IMR-90 (cell line): ENCODE measurements around the gene MTA1. TPM values are rescaled to one million over a fixed set of nuclear protein-coding genes. Genes with fewer than 3 reads are reported as not detected.

Source experiments
- ATAC-seq: fragments of 200-7000 bp; cut with Tn5 transposase; 2 replicates; pipeline ENCODE4 v1.9.1; 2020; ENCODE audit warnings: low read depth, mild to moderate bottlenecking, moderate library complexity
- BruUV-seq: library from RNA; stranded (reverse); fragments of 400-500 nt; replicated peaks from 2 replicates; lab custom pipeline; 2021; lab: Mats Ljungman, UMichigan
- CTCF ChIA-PET: fragments of 300-600 bp; formaldehyde crosslinking; extraction: SDS; loops from one replicate; lab custom pipeline; 2021; ENCODE audit warnings: antibody characterized with exemption; lab: Yijun Ruan, JAX
- POLR2A ChIA-PET: fragments of 300-600 bp; sonication (Branson Sonifier 250); formaldehyde crosslinking; loops from one replicate; lab custom pipeline; 2022; ENCODE audit warnings: antibody characterized with exemption; ENCODE audit not compliant: unreplicated experiment; lab: Charles Lee
- DNase-seq: peaks from one replicate; pipeline ENCODE4 v3.0.0; 2013
- H2AFZ ChIP-seq: replicated peaks from 2 replicates; pipeline ENCODE3; 2013; ENCODE audit warnings: low read length, mild to moderate bottlenecking; ENCODE audit not compliant: poor library complexity
- H2AK5ac ChIP-seq: 2 replicates; pipeline ENCODE4 v1.6.1; 2013; ENCODE audit warnings: low read depth, low read length, inconsistent platforms
- H2AK9ac ChIP-seq: replicated peaks from 2 replicates; pipeline ENCODE3; 2013; ENCODE audit warnings: mild to moderate bottlenecking, low read depth, low read length, moderate library complexity; ENCODE audit not compliant: poor library complexity
- H2BK120ac ChIP-seq: 2 replicates; pipeline ENCODE4 v1.6.1; 2013; ENCODE audit warnings: low read depth, low read length, inconsistent platforms
- H2BK15ac ChIP-seq: 3 replicates; pipeline ENCODE4 v1.6.1; 2013; ENCODE audit warnings: low read depth, low read length, inconsistent platforms
- H2BK20ac ChIP-seq: 2 replicates; pipeline ENCODE4 v1.6.1; 2013; ENCODE audit warnings: low read depth, mild to moderate bottlenecking, inconsistent platforms, low read length, moderate library complexity
- H2BK5ac ChIP-seq: 2 replicates; pipeline ENCODE4 v1.6.1; 2013; ENCODE audit warnings: mild to moderate bottlenecking, low read depth, low read length, inconsistent platforms; ENCODE audit not compliant: poor library complexity, severe bottlenecking
- H3K14ac ChIP-seq: replicated peaks from 2 replicates; pipeline ENCODE4 v1.6.1; 2013; ENCODE audit warnings: low read depth, low read length, inconsistent platforms
- H3K18ac ChIP-seq: 2 replicates; pipeline ENCODE4 v1.6.1; 2013; ENCODE audit warnings: low read depth, low read length, control low read depth
- H3K23ac ChIP-seq: 2 replicates; pipeline ENCODE4 v1.6.1; 2013; ENCODE audit warnings: low read depth, low read length, inconsistent platforms
- H3K27ac ChIP-seq: 2 replicates; pipeline ENCODE4 v1.5.1; 2013; ENCODE audit warnings: mild to moderate bottlenecking, control low read depth, low read length; ENCODE audit not compliant: insufficient read depth
- H3K27me3 ChIP-seq: 2 replicates; pipeline ENCODE4 v1.6.1; 2013; ENCODE audit warnings: low read length; ENCODE audit not compliant: control insufficient read depth, insufficient read depth
- H3K36me3 ChIP-seq: 2 replicates; pipeline ENCODE4 v1.6.1; 2013; ENCODE audit warnings: low read length, mixed read lengths; ENCODE audit not compliant: control insufficient read depth, insufficient read depth
- H3K4ac ChIP-seq: 2 replicates; pipeline ENCODE4 v1.6.1; 2013; ENCODE audit warnings: low read depth, low read length, inconsistent platforms
- H3K4me1 ChIP-seq: 2 replicates; pipeline ENCODE4 v1.6.1; 2013; ENCODE audit warnings: low read length, mixed read lengths; ENCODE audit not compliant: control insufficient read depth, insufficient read depth
- H3K4me2 ChIP-seq: 2 replicates; pipeline ENCODE4 v1.6.1; 2013; ENCODE audit warnings: low read depth, mild to moderate bottlenecking, control low read depth, low read length, moderate library complexity
- H3K4me3 ChIP-seq: 2 replicates; pipeline ENCODE4 v1.5.1; 2013; ENCODE audit warnings: low read depth, mild to moderate bottlenecking, control low read depth, low read length, moderate library complexity; ENCODE audit not compliant: insufficient read depth
- H3K56ac ChIP-seq: 2 replicates; pipeline ENCODE4 v1.6.1; 2013; ENCODE audit warnings: low read length, inconsistent platforms; ENCODE audit not compliant: insufficient read depth; ENCODE audit errors: extremely low read depth
- H3K79me1 ChIP-seq, 2 experiments: 2 replicates each; pipeline ENCODE4 v1.6.1; 2013; ENCODE audit warnings: low read length in 2 of 2, inconsistent platforms in 1 of 2, low read depth in 1 of 2
- H3K9ac ChIP-seq: 2 replicates; pipeline ENCODE4 v1.6.1; 2013; ENCODE audit warnings: low read depth, low read length, control low read depth
- H3K9me1 ChIP-seq: 2 replicates; pipeline ENCODE4 v1.6.1; 2013; ENCODE audit warnings: low read length, inconsistent platforms; ENCODE audit not compliant: insufficient read depth
- H3K9me3 ChIP-seq: 2 replicates; pipeline ENCODE4 v1.6.1; 2013; ENCODE audit warnings: low read length; ENCODE audit not compliant: control insufficient read depth, insufficient read depth
- H4K20me1 ChIP-seq: 2 replicates; pipeline ENCODE4 v1.6.1; 2013; ENCODE audit warnings: low read length, inconsistent platforms; ENCODE audit not compliant: insufficient read depth
- H4K5ac ChIP-seq: 2 replicates; pipeline ENCODE4 v1.6.1; 2013; ENCODE audit warnings: mild to moderate bottlenecking, low read depth, low read length, control low read depth
- H4K8ac ChIP-seq, 2 experiments: 2 replicates each; pipeline ENCODE4 v1.6.1; 2013; ENCODE audit warnings: low read depth in 2 of 2, low read length in 2 of 2, control low read depth in 1 of 2, inconsistent platforms in 1 of 2
- H4K91ac ChIP-seq: 2 replicates; pipeline ENCODE4 v1.6.1; 2013; ENCODE audit warnings: low read depth, low read length, inconsistent platforms; ENCODE audit not compliant: insufficient read depth
- BHLHE40 ChIP-seq: fragments of 150-350 bp; IDR thresholded peaks from 2 replicates; pipeline ENCODE4 v1.6.1; 2016; ENCODE audit warnings: mild to moderate bottlenecking, low read depth, low read length
- CEBPB ChIP-seq: IDR thresholded peaks from 2 replicates; pipeline ENCODE4 v1.6.1; 2012; ENCODE audit warnings: low read depth, low read length, improper control_type of control experiment
- CHD1 ChIP-seq: IDR thresholded peaks from 2 replicates; pipeline ENCODE4 v1.6.1; 2012; ENCODE audit warnings: low read depth, low read length, improper control_type of control experiment
- FOS ChIP-seq: fragments of 150-350 bp; IDR thresholded peaks from 2 replicates; pipeline ENCODE4 v1.6.1; 2016; ENCODE audit warnings: low read depth, low read length
- MAZ ChIP-seq: IDR thresholded peaks from 2 replicates; pipeline ENCODE4 v1.6.1; 2012; ENCODE audit warnings: low read depth, mild to moderate bottlenecking, low read length, improper control_type of control experiment, moderate library complexity, borderline replicate concordance
- MXI1 ChIP-seq: IDR thresholded peaks from 2 replicates; pipeline ENCODE4 v1.6.1; 2012; ENCODE audit warnings: low read depth, mild to moderate bottlenecking, low read length, moderate library complexity, borderline replicate concordance
- NFE2L2 ChIP-seq: fragments of 150-350 bp; IDR thresholded peaks from 2 replicates; pipeline ENCODE4 v1.6.1; 2016; ENCODE audit warnings: low read depth, mild to moderate bottlenecking, low read length
- POLR2A ChIP-seq: IDR thresholded peaks from 2 replicates; pipeline ENCODE4 v1.6.1; 2012; ENCODE audit warnings: mild to moderate bottlenecking, low read depth, low read length
- RAD21 ChIP-seq: IDR thresholded peaks from 2 replicates; pipeline ENCODE4 v1.6.1; 2012; ENCODE audit warnings: low read length, improper control_type of control experiment
- RCOR1 ChIP-seq: IDR thresholded peaks from 2 replicates; pipeline ENCODE4 v1.6.1; 2012; ENCODE audit warnings: mild to moderate bottlenecking, low read length, improper control_type of control experiment; ENCODE audit not compliant: insufficient replicate concordance
- RFX5 ChIP-seq: IDR thresholded peaks from 2 replicates; pipeline ENCODE4 v1.8.0; 2012; ENCODE audit warnings: low read depth, mild to moderate bottlenecking, low read length, moderate library complexity
- WGBS, 2 experiments: methylation state at CpG; one replicate each; pipeline versions ENCODE4 v1.1.5 to v1.1.7; 2013; ENCODE audit warnings: missing lambda C conversion rate in 2 of 2; ENCODE audit not compliant: insufficient read length in 1 of 2; ENCODE audit errors: extremely low coverage in 2 of 2; 5-methylcytosine and 5-hydroxymethylcytosine counted together
- dilution Hi-C: fragments of 300-500 bp; cut with HindIII; formaldehyde crosslinking; loops from one replicate; pipeline ENCODE4 v1.14.3; 2018; ENCODE audit warnings: low sequenced_read_pairs; ENCODE audit not compliant: unreplicated experiment
- in situ Hi-C: fragments of 300-500 bp; cut with MboI; formaldehyde crosslinking; loops from 3 replicates; pipeline ENCODE4 v1.14.3; 2019; ENCODE audit warnings: low sequenced_read_pairs, inconsistent platforms, mixed read lengths
- intact Hi-C: fragments of 100-400 bp; cut with micrococcal nuclease; formaldehyde crosslinking; loops from 2 replicates; pipeline ENCODE4 v1.10.0; 2022
- polyA plus RNA-seq, 3 experiments: library from polyadenylated mRNA; depleted of rRNA; stranded (reverse); fragments of >200 nt; gene quantifications; 2 replicates each; pipeline ENCODE4 v1.2.3, GENCODE V29; 2012; ENCODE audit warnings: low replicate concordance in 1 of 3
- total RNA-seq: library from RNA; depleted of rRNA; stranded (reverse); fragments of >200 nt; gene quantifications from 2 replicates; pipeline ENCODE4 v1.2.3, GENCODE V29; 2012
- TF ChIP-seq, protein P1 (sequence below): fragments of 150-350 bp; IDR thresholded peaks from 2 replicates; pipeline ENCODE4 v1.6.1; 2017; ENCODE audit warnings: mild to moderate bottlenecking, antibody characterized with exemption, low read length, low read depth
- TF ChIP-seq, protein P2 (sequence below): conservative IDR thresholded peaks from 2 replicates; pipeline ENCODE4 v1.5.1; 2012; ENCODE audit warnings: mild to moderate bottlenecking, low read depth, low read length, improper control_type of control experiment
- TF ChIP-seq, protein P3 (sequence below): fragments of 150-350 bp; IDR thresholded peaks from 2 replicates; pipeline ENCODE4 v1.6.1; 2016; ENCODE audit warnings: low read depth, mild to moderate bottlenecking, low read length, moderate library complexity, borderline replicate concordance

MTA1 gene
- total and polyA plus RNA-seq, 2 of the 4 experiments (the other 2 are of a cell fraction), result 21.5 to 61.6 TPM

DNA sequence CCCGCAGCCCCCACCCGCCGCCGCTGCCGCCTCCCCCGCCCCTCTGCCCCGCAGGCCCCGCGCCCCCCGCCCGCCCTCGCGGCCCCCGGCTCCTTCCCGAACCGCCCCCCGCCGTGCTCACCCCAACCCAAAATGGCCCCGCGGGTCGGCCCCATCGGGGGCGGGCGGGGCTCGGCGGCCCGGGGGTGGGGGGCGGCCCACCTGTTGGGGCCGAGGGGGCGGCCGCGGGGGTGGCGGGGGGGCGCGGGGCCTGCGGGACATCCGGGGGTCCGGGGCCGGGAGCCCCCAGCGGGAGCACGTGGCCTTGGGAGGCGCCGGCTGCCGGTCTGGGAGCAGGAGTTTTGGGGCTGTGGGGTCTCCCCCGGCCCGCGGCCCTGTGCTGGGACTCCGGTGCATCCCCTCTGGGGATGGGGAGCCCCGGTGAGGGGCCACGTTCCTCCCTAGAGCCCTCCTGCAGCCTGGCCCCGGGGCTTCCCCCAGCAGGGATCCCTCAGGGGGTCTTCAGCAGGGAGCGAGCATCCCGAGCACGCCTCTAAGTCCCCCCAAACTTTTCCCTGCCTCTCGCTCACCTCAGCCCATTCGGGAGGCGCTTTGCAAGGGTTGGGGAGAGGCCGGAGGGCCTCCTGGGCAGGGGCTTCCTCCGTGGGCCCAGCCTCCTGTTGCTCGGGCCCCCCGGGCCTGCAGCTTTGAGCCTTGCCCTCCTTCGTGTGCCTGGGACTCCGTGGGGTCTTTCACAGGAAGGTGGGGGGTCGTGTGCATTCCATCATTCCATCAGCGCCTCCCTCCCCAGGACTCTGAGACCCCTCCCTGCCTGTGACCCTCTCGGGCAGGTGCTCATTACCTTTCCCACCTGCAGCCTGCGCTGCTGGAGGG, 710 bp downstream of the MTA1 start:
- Histone ChIP-seq H2AK5ac (peak overlapping the region; percentile 35), H3K36me3 (peaks cover 7% of the 10 kb centered on the region; the same call in 1 of the 2 replicates), H3K27me3 (no peaks in the 10 kb centered on the region), H2BK5ac (no peak overlapping the region), H2AFZ (peak overlapping the region; percentile 63), H3K4me2 (peak overlapping the region; percentile 99), H3K14ac (peak overlapping the region; percentile 82), H3K27ac (peak overlapping the region; percentile 58), H3K79me1 (peaks cover 4 to 44% of the 10 kb centered on the region in 2 experiments; a peak in 3 of 4 replicates), H3K9me1 (peaks cover 10% of the 10 kb centered on the region; the same call in 1 of the 2 replicates), H4K5ac (no peak overlapping the region), H4K91ac (peak overlapping the region; percentile 37), H3K9ac (peak overlapping the region; percentile 79), H2BK20ac (no peak overlapping the region), H2AK9ac (peak overlapping the region; percentile 99), H3K9me3 (no peaks in the 10 kb centered on the region), H2BK120ac (no peak overlapping the region), H4K20me1 (peaks cover 31% of the 10 kb centered on the region), H3K18ac (no peak overlapping the region), H3K23ac (peak overlapping the region; percentile 17), H4K8ac (peak overlapping the region; percentile 4 to 21; a peak in 1 of 4 replicates), H3K4ac (peak overlapping the region; percentile 20), H2BK15ac (no peak overlapping the region), H3K4me1 (peaks cover 18% of the 10 kb centered on the region), H3K56ac (peak overlapping the region; percentile 10; the same call in 1 of the 2 replicates), H3K4me3 (peak overlapping the region; percentile 87)
- BruUV-seq, result no TSS peak
- no peak for TF ChIP-seq CEBPB
- no peak for TF ChIP-seq BHLHE40
- TF ChIP-seq RFX5, result no peak
- no peak for TF ChIP-seq MAZ
- TF ChIP-seq MXI1, result no peak
- TF ChIP-seq, protein P1, sequence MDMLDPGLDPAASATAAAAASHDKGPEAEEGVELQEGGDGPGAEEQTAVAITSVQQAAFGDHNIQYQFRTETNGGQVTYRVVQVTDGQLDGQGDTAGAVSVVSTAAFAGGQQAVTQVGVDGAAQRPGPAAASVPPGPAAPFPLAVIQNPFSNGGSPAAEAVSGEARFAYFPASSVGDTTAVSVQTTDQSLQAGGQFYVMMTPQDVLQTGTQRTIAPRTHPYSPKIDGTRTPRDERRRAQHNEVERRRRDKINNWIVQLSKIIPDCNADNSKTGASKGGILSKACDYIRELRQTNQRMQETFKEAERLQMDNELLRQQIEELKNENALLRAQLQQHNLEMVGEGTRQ, result no peak
- TF ChIP-seq, protein P2, sequence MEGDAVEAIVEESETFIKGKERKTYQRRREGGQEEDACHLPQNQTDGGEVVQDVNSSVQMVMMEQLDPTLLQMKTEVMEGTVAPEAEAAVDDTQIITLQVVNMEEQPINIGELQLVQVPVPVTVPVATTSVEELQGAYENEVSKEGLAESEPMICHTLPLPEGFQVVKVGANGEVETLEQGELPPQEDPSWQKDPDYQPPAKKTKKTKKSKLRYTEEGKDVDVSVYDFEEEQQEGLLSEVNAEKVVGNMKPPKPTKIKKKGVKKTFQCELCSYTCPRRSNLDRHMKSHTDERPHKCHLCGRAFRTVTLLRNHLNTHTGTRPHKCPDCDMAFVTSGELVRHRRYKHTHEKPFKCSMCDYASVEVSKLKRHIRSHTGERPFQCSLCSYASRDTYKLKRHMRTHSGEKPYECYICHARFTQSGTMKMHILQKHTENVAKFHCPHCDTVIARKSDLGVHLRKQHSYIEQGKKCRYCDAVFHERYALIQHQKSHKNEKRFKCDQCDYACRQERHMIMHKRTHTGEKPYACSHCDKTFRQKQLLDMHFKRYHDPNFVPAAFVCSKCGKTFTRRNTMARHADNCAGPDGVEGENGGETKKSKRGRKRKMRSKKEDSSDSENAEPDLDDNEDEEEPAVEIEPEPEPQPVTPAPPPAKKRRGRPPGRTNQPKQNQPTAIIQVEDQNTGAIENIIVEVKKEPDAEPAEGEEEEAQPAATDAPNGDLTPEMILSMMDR, result no peak
- no peak for TF ChIP-seq FOS
- TF ChIP-seq RCOR1, result no peak
- no peak for TF ChIP-seq RAD21
- no peak for TF ChIP-seq POLR2A
- TF ChIP-seq CHD1, result no peak
- no peak for TF ChIP-seq NFE2L2
- TF ChIP-seq, protein P3, sequence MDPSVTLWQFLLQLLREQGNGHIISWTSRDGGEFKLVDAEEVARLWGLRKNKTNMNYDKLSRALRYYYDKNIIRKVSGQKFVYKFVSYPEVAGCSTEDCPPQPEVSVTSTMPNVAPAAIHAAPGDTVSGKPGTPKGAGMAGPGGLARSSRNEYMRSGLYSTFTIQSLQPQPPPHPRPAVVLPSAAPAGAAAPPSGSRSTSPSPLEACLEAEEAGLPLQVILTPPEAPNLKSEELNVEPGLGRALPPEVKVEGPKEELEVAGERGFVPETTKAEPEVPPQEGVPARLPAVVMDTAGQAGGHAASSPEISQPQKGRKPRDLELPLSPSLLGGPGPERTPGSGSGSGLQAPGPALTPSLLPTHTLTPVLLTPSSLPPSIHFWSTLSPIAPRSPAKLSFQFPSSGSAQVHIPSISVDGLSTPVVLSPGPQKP, result no peak
- ATAC-seq, result peak; percentile 10
- dilution Hi-C loops, result no loop called here
- CTCF ChIA-PET, result no interaction called here
- intact Hi-C loops, result no loop called here
- in situ Hi-C loops, result no loop called here
- WGBS, 2 experiments, result 14% methylated on average over 2 of the region's 67 CpGs; no CpG with 5 or more reads in 1 of the 2 experiments
- POLR2A ChIA-PET, result no interaction called here
- DNase-seq, result no peak
